Skeletal muscle satellite cell (primary cell): ENCODE results near the gene SPCS2. TPM values are rescaled to one million over a fixed set of nuclear protein-coding genes. Genes with fewer than 3 reads are reported as not detected.

Experiments used
- H3K27me3 ChIP-seq: 2 replicates; pipeline ENCODE4 v1.7.0; 2013; ENCODE audit warnings: low read length; ENCODE audit not compliant: control insufficient read depth, insufficient read depth
- H3K36me3 ChIP-seq: 2 replicates; pipeline ENCODE4 v1.7.0; 2013; ENCODE audit warnings: mild to moderate bottlenecking, control low read depth, low read length; ENCODE audit not compliant: insufficient read depth
- H3K4me1 ChIP-seq: 2 replicates; pipeline ENCODE4 v1.7.0; 2013; ENCODE audit warnings: low read length; ENCODE audit not compliant: control insufficient read depth, insufficient read depth
- H3K4me2 ChIP-seq: 2 replicates; pipeline ENCODE4 v1.7.0; 2013; ENCODE audit warnings: mild to moderate bottlenecking, low read length
- H3K4me3 ChIP-seq: 2 replicates; pipeline ENCODE4 v1.7.0; 2013; ENCODE audit warnings: low read length
- H3K9ac ChIP-seq: 2 replicates; pipeline ENCODE4 v1.7.0; 2013; ENCODE audit warnings: mild to moderate bottlenecking, low read depth, low read length, moderate library complexity
- H3K9me3 ChIP-seq: replicated peaks from 2 replicates; pipeline ENCODE4 v1.7.0; 2013; ENCODE audit warnings: mild to moderate bottlenecking, control low read depth, low read length
- total RNA-seq: library from RNA; depleted of rRNA; stranded (reverse); fragments of >200 nt; gene quantifications from 2 replicates; pipeline ENCODE4 v1.2.3, GENCODE V29; 2012; rRNA removed

Gene SPCS2
- total RNA-seq = 8.6 and 15.3 TPM in 2 replicates

DNA sequence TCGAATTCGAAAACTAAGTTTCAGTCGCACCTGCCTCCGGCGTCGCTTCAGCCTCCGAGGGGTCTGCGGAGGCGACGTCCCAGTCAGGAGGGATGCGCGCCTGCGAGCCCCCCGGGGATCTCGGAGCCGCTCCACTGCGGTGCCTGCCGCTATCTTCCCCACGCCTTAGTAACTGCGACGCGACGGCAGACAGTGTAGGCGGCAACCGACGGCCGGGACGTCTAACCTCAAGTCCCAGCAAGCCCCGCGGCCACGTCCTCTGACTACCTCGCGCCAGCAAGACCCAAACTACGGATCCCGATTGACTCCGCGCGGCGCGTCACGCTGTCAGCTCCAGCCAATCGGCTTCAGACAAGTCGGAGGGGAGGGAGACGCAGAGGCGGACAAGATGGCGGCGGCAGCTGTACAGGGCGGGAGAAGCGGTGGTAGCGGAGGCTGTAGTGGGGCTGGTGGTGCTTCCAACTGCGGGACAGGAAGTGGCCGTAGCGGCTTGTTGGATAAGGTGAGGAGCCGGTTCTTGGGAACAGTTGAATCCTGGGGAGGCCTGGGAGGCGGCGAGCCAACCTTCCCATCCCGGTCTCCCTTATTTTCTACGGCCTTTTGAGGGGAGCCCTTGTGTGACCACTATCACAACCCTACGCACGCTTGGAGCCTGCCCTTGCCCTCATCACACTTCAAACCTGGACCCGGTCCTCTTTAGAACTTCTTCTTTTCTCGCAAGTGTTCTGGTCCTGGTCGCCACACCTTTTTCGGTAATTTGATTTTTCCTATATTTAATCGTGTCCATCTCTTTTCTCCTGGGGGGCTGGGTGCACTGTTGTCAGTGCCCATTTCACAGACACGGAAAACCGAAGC, at the start of gene SPCS2, which contains the start of gene XRRA1:
Gene SPCS2, plus strand, starts transcription at position 369 of the 855 bp plus-strand sequence. Its CDS starts 20 bp downstream, at position 389.
Gene XRRA1, minus strand, starts transcription at position 194 of the 855 bp plus-strand sequence. CDS start 8,213 bp downstream, outside the sequence.
- Histone ChIP-seq H3K9me3 (no peaks in the 10 kb centered on the region), H3K4me1 (peaks cover 14% of the 10 kb centered on the region), H3K36me3 (no peaks in the 10 kb centered on the region), H3K4me2 (peak within 1 kb of the TSS; percentile 96), H3K4me3 (peak within 1 kb of the TSS; percentile 89), H3K27me3 (no peaks in the 10 kb centered on the region), H3K9ac (peak within 1 kb of the TSS; percentile 96)

DNA sequence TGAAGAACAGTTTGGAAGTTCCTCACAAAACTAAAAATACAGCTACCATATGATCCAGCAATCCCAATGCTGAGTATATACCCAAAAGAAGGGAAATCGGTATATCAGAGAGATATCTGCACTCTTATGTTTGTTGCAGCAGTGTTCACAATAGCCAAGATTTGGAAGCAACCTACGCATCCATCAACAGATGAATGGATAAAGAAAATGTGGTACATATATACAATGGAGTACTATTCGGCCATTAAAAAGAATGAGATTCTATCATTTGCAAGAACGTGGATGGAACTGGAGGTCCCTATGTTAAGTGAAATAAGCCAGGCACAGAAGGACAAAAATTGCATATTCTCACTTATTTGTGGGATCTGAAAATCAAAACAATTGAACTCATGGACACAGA, 46.7 kb upstream of the SPCS2 start:
- Histone ChIP-seq H3K27me3 (no peaks in the 10 kb centered on the region), H3K9me3 (no peaks in the 10 kb centered on the region), H3K36me3 (no peaks in the 10 kb centered on the region), H3K9ac (no peak overlapping the region), H3K4me1 (no peaks in the 10 kb centered on the region), H3K4me3 (no peak overlapping the region), H3K4me2 (no peak overlapping the region)

DNA sequence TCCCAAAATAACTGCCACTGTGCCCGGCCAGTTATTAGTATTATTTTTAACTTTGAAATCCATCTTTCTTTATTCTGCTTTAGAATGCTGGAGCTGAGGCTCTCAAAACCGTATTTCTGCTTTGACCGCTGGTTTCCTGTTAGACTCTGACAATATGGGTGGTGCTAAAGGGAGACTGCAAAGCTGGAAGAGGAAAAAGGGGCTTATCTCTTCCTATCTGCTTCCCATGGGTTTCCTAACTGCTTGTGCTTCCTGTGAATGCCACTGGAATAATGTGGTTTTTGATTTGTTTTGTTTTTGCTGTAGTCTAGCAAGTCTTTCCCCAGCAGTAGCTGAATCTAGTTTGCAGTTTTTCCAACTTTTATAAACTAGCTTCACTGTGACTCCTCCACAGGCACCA, 43.7 kb upstream of the SPCS2 start:
- no peaks in the 10 kb centered on the region for H3K4me1 ChIP-seq
- H3K36me3 ChIP-seq = peaks cover 10% of the 10 kb centered on the region
- no peak overlapping the region for H3K4me2 ChIP-seq
- no peak overlapping the region for H3K9ac ChIP-seq
- no peaks in the 10 kb centered on the region for H3K9me3 ChIP-seq
- H3K4me3 ChIP-seq = no peak overlapping the region
- H3K27me3 ChIP-seq = no peaks in the 10 kb centered on the region

DNA sequence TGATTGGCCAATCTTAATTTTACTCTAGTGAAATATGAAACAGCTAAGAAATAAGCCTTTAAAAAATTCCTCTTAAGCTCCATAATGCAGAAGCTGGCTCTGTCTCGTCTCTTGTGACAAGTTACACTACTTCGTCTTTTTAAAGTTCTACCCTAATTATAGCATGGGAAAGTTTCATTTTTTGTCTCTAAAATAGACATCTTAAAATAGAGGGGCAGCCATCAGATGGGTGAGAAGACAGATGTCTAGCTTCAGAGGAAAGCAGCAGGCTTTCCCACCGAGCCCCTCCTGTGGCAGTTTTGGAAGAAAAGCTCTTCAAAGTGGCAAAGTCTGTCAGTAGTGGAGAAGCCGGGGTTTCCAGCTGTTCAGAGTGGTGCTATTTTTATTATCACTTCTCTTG, 39.7 kb upstream of the SPCS2 start:
- no peak overlapping the region for H3K4me2 ChIP-seq
- no peaks in the 10 kb centered on the region for H3K27me3 ChIP-seq
- H3K4me3 ChIP-seq = no peak overlapping the region
- no peak overlapping the region for H3K9ac ChIP-seq
- H3K9me3 ChIP-seq = no peaks in the 10 kb centered on the region
- H3K4me1 ChIP-seq = no peaks in the 10 kb centered on the region
- H3K36me3 ChIP-seq = peaks cover 15% of the 10 kb centered on the region

DNA sequence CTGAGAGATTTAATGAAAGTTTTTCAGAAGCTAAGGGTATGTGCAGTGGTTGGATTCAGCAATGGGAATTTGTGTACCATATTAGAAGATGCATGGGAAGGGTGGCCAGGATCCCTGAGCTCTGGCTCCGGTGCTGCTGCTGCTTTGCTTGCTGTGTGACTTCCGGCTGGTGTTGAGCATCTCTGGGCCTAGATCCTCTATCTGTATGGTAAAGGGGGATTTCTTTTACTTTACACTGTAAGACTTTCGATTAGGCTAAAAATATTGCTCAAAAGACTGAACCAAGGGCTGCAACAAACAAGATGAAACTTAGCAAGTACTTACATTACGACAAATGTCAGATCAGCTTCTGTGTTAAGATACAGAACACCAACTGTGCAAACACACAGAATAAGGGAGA, 39.3 kb upstream of the SPCS2 start:
- H3K4me3 ChIP-seq = no peak overlapping the region
- peaks cover 15% of the 10 kb centered on the region for H3K36me3 ChIP-seq
- H3K27me3 ChIP-seq = no peaks in the 10 kb centered on the region
- H3K9ac ChIP-seq = no peak overlapping the region
- no peak overlapping the region for H3K4me2 ChIP-seq
- H3K9me3 ChIP-seq = no peaks in the 10 kb centered on the region
- no peaks in the 10 kb centered on the region for H3K4me1 ChIP-seq

DNA sequence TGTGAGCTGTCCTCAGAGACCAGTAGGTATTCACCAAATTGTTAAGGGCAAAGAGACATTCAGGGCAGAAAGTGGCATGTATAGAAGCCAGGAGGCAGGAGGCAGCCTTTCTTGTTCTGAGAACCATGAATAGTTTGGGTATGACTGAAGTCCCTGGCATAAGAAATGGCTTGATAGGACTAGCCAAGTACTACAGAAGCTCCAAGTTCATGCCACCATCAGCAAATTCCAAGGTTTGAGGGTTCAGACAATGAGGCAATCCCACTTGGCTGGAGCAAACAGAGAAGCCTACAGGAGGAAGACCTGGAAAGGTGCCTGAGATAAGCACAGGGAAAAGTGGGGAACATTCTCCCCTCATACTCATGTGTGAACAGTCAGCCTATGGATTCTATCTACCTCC, 25.9 kb upstream of the SPCS2 start:
- Histone ChIP-seq H3K27me3 (no peaks in the 10 kb centered on the region), H3K4me2 (no peak overlapping the region), H3K36me3 (peaks cover 17% of the 10 kb centered on the region), H3K4me3 (no peak overlapping the region), H3K9ac (no peak overlapping the region), H3K4me1 (peaks cover 24% of the 10 kb centered on the region), H3K9me3 (no peaks in the 10 kb centered on the region)

DNA sequence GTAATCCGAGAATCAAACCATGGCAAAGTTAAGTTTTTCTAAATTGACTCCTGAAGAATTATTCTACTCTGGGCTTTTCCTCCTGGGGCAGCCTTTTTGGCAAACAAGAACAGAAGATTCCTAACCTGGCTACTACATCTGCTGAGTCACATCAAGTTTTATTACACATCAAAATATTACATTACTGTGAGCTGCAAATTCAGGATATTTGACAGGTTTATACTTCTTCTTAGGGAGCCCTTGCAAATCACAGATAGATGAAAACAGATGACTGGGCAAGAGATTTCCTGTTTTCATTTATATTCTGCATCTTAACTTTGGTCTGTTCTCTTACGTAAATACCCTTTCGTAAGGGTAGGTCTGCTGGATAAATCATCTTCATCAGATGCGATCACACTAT, 23.8 kb upstream of the SPCS2 start:
- peak overlapping the region; percentile 49 for H3K4me2 ChIP-seq
- peak overlapping the region; percentile 45 for H3K4me3 ChIP-seq
- H3K4me1 ChIP-seq = peaks cover 24% of the 10 kb centered on the region
- peaks cover 8% of the 10 kb centered on the region for H3K36me3 ChIP-seq
- peak overlapping the region; percentile 33 for H3K9ac ChIP-seq
- H3K27me3 ChIP-seq = no peaks in the 10 kb centered on the region
- no peaks in the 10 kb centered on the region for H3K9me3 ChIP-seq

DNA sequence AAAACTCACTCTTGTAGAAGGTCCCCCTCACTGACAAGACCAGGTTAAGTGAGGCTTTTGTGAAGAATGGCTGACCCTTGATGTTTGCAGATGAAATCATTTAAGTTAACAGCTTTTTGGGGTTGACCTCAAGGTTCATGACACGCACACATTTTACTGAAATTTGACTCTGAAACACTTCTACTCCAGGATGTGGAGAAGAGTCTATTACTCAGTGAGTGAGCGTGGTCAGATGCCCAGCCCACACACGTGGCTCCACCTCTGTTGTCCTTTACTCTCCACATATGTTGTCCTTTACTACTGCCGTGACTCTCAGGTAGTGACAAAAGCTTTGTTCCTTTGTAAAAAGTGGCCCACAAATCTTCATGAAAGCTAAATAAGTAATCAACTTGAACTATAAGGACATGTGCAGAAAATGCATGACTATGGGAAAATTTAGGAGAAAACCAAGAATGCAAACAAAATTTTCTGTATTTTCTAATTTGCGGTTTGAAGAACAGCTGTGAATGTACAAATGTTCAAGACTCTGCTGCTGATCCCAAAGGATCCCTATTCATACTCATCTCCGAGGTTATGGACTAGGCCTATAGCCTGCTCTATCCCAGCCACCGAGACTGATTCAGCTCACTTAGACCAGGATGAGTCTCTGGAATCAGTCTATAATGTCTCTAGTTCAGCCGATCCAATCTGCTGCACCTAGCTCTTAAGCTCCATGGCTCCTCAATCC, 22.6 kb upstream of the SPCS2 start:
- Histone ChIP-seq H3K9me3 (no peaks in the 10 kb centered on the region), H3K9ac (no peak overlapping the region), H3K27me3 (no peaks in the 10 kb centered on the region), H3K36me3 (peaks cover 3% of the 10 kb centered on the region), H3K4me1 (peaks cover 24% of the 10 kb centered on the region), H3K4me3 (no peak overlapping the region), H3K4me2 (peak overlapping the region; percentile 49)

DNA sequence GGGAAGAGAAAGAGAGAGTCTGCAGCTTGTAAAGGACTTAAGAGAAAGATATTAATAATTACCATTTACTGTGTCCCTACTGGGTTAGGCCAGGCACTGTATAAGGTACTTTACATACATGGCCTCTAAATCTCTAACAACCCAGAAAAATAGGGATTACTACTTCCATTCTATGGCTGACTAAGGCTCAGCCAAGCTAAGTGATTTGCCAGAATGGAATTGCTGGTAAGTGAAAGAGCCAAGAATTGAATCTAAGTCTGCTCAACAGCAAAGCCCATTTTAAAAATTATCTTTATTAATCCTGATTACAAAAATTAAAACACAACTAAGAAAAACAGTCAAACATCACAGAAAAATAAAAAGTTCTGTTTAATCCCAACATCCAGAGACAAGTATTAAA, 21.6 kb upstream of the SPCS2 start:
- Histone ChIP-seq H3K36me3 (peaks cover 3% of the 10 kb centered on the region), H3K9ac (no peak overlapping the region), H3K4me2 (no peak overlapping the region), H3K9me3 (no peaks in the 10 kb centered on the region), H3K4me3 (no peak overlapping the region), H3K4me1 (peaks cover 32% of the 10 kb centered on the region), H3K27me3 (no peaks in the 10 kb centered on the region)

DNA sequence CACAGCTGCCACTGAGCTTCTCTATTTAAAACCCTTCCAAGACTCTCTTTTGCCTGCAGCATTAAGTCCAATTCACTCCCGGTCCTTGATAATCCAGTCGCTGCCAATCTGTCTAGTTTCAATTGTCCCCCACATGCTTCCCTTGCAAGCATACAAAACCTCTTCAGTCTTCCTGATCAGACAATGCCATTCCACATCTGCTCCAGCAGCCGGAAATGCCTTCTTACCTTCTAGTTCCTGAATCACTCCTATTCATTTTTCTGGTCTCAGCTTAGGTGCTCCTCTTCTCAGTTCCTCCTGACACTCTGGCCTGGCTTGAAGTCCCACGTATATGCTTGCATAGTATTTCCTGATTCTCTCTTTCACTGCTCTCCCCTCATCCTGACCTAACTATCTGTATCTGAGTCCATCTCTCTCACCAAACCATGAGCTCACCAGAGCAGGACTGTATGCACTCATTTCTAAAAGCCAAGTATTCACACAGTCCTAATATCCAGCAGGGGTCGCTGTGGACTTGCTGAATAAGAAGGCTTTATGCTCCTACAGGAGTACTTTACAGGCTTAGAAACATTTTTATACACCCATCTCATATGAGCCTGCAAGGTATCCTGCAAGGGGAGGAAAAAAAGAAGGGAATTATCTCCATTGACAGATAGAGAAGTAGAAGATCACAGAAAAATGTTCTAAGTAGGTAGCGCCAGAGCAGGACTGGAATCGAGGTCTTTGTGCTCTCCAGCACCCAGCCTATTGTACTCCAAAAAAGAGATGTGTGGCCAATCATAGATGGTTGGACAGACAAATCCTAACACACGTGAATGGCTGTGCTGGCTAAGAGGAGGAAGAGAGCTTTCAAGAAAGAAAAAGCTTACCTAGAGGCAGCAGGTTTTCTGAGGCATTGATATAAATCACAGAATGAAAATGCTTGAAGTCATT, 19.4 kb upstream of the SPCS2 start:
- H3K9ac ChIP-seq = no peak overlapping the region
- peaks cover 4% of the 10 kb centered on the region for H3K36me3 ChIP-seq
- peaks cover 36% of the 10 kb centered on the region for H3K4me1 ChIP-seq
- no peaks in the 10 kb centered on the region for H3K27me3 ChIP-seq
- H3K4me3 ChIP-seq = no peak overlapping the region
- H3K4me2 ChIP-seq = no peak overlapping the region
- H3K9me3 ChIP-seq = no peaks in the 10 kb centered on the region

DNA sequence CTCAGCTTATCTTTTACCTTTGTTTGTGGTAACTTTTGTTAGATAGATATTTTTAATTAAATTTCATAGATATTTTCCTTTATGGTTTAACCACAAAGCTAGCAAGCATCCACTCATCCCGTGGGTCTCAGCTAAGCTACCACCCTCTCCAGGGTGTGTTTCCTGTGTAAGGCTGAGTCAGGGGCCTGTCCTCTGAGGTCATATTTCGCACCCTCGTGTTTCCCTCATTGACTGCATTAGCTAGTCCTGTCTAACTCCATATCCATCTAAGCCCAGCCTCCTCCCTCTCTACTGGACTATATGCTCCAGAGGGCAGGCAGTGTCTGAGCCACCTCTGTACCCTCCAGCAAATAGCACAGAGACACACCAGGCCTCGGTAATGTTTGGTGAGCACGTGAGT, 16.9 kb upstream of the SPCS2 start:
- peak overlapping the region; percentile 19 for H3K4me2 ChIP-seq
- no peak overlapping the region for H3K9ac ChIP-seq
- no peaks in the 10 kb centered on the region for H3K9me3 ChIP-seq
- no peaks in the 10 kb centered on the region for H3K27me3 ChIP-seq
- H3K36me3 ChIP-seq = peaks cover 22% of the 10 kb centered on the region
- H3K4me1 ChIP-seq = peaks cover 15% of the 10 kb centered on the region
- no peak overlapping the region for H3K4me3 ChIP-seq
